Left cardiac atrium (tissue), 4 donors: ENCODE measurements around the gene KIFAP3. TPM values are rescaled to one million over a fixed set of nuclear protein-coding genes. Genes with fewer than 3 reads are reported as not detected.
A peak's percentile ranks its signal among the peaks of the same experiment; 100 is the strongest.
"Not testable (repeated sequence)": the region's sequence is repeated elsewhere in the genome, so short reads cannot be mapped to it uniquely, and the experiment has no call there.

Experiments used
- ATAC-seq, 2 donors: fragments of 200-7000 bp; cut with Tn5 transposase; one replicate each; pipeline ENCODE4 v1.9.1; 2020; ENCODE audit warnings: mild to moderate bottlenecking in 2 of 2, moderate library complexity in 2 of 2
- DNase-seq: peaks from one replicate; pipeline ENCODE4 v3.0.0-alpha.2; 2020
- intact Hi-C, 2 donors: fragments of 100-400 bp; cut with DNase I; formaldehyde crosslinking; loops; one replicate each; pipeline versions ENCODE4 v1.14.1 to v1.15.1; 2022 to 2023
- total RNA-seq, 2 donors: library from RNA; stranded (reverse); fragmentation: NEBNext Ultra II Directional; extraction: Animal tissue kit (Norgen Biotek cat#: 25700); gene quantifications; one replicate each; pipeline ENCODE4 v1.2.1, GENCODE V29; 2021
- donor health status: DM: no; HTN: yes; CAD: no.
- donor health status: DM: no; HTN: yes; CAD: no; lungs with severe emphysema.
- donor health status: DM: yes; HTN: yes; CAD: no.
- donor health status: Dilated cardiomyopathy.

KIFAP3 gene
- total RNA-seq, 2 donors from 2014 or later = 41.4 to 58.6 TPM

DNA sequence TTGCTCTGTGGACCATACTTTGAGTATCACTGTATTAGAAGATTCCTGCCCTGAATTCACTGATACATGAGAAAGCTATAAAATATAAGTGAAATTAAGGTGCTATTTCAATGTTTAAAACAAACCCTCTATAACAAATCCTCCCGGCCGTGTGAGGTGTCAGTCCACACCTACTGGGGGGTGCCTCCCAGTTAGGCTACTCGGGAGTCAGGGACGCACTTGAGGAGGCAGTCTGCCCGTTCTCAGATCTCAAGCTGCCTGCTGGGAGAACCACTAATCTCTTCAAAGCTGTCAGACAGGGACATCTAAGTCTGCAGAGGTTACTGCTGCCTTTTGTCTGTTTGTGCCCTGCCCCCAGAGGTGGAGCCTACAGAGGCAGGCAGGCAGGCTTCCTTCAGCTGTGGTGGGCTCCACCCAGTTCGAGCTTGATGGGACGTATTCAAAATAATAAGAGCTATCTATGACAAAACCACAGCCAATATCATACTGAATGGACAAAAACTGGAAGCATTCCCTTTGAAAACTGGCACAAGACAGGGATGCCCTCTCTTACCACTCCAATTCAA lies 71.1 kb downstream of the KIFAP3 start:
- intact Hi-C loops, ATAC-seq, DNase-seq: not testable (repeated sequence)

DNA sequence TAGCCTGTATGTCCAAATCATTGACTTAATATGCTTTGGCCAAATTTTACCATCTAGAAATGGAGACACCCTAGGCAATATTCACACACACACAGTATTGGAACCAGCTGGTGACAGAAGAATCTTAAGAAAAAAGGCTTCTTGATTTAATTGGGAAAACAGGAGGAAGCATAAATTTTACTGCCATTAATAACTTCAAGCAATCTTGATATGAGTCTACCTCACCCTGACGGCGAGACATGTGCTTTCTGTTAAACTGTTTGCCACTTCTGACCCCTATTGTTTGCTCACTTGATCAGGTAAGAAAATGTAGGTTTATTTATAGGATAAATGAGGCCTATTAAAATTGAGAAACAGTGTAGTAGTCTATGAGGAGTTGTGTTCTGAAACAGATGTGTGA lies 73.2 kb downstream of the KIFAP3 start:
- ATAC-seq (no peak), DNase-seq (no peak)
- intact Hi-C loops = no loop called here

DNA sequence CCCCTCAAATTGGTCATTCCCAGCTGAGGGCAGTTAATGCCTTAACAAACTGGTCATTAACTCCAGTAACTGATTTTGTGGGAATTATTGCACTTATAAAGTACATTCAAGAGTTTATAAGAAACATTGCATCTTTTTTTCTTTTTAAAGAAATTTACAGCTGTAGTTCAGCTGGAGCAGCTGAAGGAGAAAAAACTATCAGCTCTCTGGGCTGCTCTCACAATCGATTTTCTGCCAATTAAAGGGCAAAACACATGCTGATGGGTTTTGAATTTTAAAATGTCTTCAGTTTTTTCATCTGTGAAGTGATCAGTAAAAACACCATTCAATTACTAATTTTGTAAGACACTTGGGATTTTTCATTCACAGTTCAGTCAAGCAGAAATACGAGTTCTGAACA lies 74.7 kb downstream of the KIFAP3 start:
- intact Hi-C loops = no loop called here
- no peak for ATAC-seq
- DNase-seq = no peak

DNA sequence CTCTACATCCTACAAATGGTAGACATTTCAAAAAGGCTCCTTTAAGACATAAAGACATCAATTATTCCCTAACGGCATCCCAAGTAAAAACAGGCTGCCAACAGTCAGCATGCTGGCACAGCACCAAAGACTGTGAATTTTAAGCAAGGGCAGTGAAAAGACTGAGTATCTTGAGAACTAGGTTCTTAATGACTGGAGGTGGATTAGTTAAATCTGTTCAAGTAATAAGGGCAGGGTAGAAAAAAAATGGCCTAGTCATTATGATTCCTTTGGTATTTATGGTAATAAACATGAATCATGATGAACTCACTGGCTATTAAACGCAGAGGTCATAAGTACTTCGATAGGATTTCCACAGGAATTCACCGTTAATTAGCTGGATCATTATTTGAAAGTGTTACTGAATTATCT lies 75.2 kb downstream of the KIFAP3 start:
- ATAC-seq (peak; percentile 27 to 32), DNase-seq (peak; percentile 20)
- intact Hi-C loops = no loop called here

DNA sequence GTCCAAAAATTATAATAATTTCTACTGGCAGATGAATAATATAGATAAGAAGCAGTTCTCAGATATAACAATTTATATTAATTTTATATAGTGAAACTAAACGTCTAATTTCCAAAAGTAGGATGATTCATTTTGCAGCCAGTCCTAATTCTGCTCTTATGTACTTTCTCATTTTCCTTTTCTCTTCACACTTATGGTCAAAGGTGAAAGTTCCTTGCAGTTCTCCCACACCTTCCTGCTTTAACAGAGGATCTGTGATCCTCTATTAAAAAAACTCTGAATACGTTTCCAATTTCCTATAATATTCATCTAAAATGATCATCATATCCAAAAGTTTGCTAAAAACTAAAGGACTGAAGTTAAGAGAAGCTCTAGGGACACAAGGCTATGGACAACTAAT lies 78.5 kb downstream of the KIFAP3 start:
- ATAC-seq = no peak

DNA sequence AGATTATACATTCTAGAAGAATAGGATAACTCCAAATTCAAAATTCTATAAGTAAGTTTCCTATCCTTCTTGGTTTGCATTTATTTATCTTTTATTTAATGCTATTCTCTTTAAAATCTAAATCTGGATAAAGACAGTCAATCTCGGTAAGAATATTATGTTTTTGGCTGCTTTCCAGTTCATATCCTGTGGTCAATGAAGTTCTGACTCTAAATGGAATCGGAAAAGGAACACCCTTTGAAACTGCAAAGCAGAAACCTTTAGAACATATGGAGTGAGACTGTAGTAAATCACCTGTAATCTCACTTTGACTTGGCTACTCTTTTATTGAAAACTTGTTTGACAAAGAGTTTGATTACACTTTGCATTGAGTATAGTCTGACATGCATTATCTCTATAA lies 85.2 kb downstream of the KIFAP3 start:
- intact Hi-C loops = no loop called here
- ATAC-seq (no peak), DNase-seq (no peak)

More for the DNA sequence above, 78.5 kb downstream of the KIFAP3 start:
- intact Hi-C loops = no loop called here
- no peak for DNase-seq

DNA sequence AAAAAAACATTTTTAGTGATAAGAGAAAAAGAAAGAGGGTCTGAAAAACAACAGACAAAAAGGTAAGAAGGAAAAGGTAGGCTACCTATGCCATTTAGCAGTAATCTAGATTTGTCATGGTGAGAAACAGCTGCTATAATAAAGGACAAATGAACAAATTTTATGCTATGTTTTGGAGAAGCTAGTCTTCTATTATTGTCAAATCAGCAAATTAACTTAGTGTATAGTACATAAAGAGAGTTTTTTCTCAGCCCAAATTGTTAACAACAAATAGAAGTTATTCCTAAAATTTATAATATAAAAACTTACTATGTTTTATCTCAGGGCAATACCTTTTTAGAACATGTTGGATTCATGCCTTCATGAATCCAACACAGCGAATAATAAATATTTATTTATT lies 88.7 kb downstream of the KIFAP3 start:
- intact Hi-C loops = no loop called here

DNA sequence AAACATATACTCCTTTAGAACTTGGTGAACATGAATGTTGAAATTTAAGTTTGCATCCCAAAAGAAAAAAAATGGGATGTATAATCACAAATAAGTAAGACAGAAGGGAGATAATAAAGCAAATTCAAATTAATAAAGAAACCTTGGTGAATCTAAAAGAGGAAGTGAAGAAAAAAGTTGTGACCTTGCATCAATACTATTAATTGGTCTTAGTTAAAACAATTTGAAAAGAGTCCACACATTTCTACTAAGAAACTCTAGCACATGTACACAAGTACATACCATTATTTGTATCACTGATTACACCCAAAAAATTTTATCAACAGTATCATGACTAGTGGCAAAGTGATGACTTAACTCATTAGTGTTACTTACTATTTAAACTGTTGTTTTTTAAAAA lies 100.4 kb downstream of the KIFAP3 start:
- DNase-seq (no peak), ATAC-seq (no peak)
- intact Hi-C loops = no loop called here

More for the DNA sequence above, 88.7 kb downstream of the KIFAP3 start:
- ATAC-seq = no peak
- DNase-seq = no peak

DNA sequence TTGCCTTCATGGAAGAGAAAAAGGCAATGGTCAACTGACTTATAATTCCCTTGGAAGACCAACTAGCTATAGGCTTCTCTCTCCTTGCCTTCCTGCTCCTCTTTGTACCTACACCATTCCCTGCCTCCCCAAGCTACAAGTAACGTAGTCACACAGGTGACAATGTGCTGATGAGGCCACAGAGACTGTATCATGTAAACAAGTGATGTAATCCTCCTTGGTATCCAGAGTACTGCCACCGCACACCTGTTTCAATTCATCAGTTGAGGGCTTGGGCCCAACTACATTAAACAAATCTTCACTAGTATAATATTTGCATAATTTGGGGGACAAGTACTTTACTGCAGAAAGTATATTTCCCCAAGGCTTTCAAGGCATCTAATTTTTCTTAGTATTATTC lies 104.4 kb downstream of the KIFAP3 start:
- intact Hi-C loops = no loop called here
- no peak for DNase-seq
- ATAC-seq = no peak

DNA sequence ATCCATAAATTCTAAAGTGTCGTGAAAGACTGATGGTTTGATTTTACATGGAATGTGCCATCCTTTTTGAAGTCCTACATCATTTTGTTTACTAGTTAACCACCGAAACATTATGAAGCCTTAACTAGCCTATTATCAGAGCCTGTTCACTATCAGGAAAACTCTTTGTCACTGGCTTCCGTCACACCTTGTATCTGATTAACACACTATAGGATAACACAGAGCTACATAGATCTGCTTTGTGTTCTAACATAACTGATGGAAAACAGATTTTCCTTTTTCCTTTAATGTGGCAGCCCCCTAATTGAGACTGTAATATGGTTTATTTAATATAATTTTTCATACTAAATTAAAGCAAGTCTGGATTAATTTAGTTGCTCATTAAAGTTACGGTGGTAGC lies 106.3 kb downstream of the KIFAP3 start:
- DNase-seq = no peak
- no peak for ATAC-seq
- intact Hi-C loops = no loop called here

DNA sequence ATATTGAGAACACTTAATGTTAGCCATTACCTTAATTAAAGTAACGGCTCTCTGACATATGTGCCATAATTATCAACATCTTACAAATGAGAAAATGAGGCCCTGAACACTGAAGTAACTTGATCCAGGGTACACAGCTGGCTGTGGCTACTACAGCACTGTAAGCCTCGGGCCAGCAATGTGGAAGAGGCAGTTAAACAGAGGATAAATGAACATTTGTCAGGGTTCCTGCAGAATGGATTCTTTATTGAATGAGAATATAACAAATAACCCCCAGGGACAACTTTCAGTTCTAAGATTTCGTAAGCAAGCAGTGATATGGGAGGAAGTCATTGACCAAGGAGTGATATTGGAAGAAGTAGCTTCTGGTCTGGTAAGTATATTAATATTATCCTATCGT lies 110.3 kb downstream of the KIFAP3 start:
- DNase-seq (no peak), ATAC-seq (no peak)
- intact Hi-C loops = no loop called here

DNA sequence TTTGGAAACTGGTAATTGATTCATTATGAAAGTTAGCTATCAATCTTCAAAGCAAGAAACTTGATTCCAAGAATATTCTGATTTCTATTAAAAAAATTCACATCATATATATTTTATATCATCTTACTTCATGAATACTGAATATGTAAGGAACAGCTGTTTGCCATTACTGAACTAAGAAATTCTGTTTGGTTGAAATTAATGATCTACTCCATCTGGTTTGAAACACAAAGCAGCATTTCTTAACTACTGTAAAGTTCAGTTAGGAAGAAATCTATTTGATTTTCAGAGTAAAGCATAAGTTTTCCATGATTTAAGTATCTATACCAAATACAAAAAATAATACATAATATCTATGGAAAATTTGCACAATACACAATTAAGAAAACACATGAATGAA lies 114.8 kb downstream of the KIFAP3 start:
- no peak for ATAC-seq
- no peak for DNase-seq
- intact Hi-C loops = no loop called here

DNA sequence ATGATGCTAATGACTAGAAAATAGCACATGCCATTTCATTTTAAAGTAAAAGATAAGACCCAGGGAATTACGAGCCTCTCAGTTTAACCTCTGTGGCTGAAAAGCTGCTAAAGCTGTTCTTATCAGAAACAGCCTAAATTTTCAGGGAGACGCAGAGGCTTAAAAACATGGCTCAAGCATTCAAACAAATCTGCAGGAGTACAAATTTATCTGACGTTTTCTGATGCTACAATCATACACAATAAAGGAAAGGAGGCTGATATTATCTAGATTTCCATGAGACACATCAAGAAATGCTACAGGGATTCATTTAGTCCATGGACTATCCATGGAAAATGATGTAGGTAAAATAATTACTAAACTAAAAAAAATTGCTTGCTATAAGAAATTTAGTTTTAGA lies 115.5 kb downstream of the KIFAP3 start:
- ATAC-seq = no peak
- intact Hi-C loops = no loop called here
- no peak for DNase-seq

DNA sequence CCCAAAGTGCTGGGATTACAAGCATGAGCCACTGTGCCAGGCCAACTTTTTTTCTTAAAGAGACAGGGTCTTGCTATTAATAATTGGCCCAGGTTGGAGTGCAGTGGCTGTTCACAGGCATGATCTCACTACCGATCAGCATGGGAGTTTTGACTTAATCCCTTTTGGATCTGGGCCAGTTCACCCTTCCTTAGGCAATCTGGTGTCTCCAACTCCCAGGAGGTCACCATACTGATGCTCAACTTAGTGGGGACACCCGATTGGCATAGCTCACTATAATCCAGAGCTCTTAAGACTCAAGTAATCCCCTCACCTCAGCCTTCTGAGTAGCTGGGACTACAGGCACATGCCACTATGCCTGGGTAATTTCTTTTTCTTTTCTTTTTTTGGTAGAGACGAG lies 116.6 kb downstream of the KIFAP3 start:
- ATAC-seq (no peak), DNase-seq (no peak)
- intact Hi-C loops = no loop called here

DNA sequence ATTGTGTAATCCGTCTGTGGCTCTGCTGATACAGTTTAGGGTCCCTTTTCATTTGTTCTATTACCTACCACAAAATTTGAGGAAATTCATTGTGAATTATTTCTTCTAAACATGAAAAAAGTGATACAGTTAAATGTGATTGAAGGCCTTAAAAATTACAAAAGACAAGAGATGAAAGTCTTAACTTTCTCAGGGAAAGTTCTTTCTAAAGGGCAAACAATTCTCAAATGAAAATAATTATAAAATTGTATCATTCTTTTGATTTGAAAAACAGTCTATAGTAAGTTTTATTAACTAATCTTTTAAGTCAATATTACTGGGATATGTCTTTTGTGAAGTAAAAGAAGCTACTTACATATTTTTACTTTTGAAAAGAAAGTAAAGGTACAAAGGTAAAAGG lies 123.4 kb downstream of the KIFAP3 start:
- DNase-seq (no peak), ATAC-seq (no peak)
- intact Hi-C loops = no loop called here

DNA sequence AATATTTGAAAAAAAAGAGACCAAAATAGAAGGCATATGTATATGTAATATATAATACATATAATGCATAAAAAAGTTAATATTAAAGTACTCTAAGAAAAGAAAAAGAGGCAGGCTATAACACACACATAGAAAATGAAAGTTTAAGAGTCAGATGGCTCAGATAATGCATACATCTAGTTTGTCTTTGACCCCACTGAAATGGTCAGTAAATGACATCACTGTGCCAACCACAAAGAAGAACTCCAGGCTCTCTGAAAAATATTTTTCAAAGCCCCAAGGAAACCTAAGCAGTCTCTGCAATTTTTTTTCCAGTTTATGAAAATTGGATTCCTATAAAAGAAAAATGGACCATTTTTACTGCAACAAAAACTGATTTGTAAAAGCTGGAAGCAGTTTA lies 125.4 kb downstream of the KIFAP3 start:
- DNase-seq (no peak), ATAC-seq (no peak)
- intact Hi-C loops = no loop called here

DNA sequence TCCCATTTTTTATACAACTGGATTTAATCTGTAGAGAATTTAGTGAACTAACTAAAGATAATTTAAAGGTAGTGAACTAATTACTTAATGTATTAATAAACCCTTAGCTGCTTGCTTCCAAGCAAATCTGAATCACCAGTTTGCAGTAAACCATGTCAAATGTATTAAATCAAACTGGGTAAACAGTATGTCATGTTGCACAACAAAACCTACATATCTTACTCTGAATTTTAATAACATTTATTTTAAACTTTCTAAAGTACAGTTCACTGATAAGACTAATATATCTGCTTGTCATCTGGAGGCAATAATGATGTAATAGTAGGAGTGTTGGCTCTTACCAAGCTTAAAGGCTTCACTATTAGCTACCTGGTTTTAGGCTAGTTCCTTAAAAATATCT lies 128.3 kb downstream of the KIFAP3 start:
- DNase-seq (no peak), ATAC-seq (no peak)
- intact Hi-C loops = no loop called here

DNA sequence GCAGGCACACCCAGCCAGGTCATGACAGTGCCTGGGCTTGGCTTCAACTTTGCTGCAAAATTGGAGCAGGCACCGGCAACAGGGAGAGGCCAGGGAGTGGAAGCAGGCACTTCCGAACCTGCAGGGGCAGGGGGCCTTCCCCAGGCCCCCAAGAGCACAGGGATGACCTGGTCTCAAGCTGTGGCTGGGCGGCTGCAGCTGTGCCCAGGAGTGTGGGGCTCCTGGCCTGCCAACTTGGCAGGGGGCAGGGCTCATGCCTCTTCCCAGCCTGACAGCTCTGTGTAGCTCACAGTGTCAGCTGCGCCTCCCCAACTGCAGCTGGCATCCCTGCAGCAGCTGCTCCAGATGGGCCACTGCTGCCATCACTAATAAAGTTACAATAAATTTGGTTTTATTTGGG lies 129.3 kb downstream of the KIFAP3 start:
- ATAC-seq = no peak
- intact Hi-C loops = no loop called here
- DNase-seq = no peak

DNA sequence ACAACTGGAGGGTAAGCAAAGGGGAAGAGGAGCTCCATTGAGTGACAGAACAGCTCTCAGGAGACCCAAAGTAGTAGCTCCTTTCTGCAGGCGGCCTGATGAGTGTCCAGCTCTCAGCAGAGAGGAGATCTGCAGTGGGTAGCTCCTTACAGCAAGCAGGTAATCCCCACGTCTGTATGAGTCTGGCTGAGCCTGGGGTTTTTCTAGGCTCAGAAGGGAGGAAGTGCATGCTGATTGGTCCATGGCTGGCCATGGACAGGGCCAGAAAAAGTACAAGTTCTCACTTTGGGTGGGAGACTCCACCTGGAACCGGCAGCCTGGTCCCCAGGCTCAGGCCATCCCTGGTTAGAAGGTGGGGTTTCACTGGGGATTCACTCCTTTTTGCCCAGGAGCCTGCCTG lies 129.9 kb downstream of the KIFAP3 start:
- ATAC-seq = no peak
- DNase-seq = no peak
- intact Hi-C loops = no loop called here

DNA sequence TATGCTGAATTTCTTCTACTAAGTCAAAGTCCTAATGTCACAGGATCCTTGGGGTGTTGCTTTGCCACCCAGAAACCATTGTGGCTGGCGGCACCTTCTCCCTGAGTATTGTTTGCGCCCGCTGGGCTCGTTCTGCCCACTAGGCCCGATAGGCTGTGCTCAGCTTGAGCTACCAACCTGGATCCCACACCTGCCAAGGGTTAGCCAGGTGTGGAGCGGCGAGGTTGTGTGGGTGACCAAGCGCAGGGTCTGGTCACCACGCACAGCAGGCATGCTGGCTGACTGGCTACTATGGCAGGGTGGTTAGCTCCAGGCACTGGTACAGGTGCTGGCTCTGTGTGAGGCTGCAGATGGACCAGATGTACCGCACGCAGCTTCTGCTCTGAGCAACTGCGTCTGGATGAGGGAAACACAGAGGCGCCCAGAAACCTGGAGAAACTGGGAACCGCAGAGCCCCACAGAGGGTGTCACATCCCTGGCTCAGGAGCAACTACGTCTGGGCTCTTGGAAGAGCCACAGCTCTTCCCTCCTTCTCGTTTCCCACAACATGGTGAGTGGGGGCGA lies 130.4 kb downstream of the KIFAP3 start:
- intact Hi-C loops = no loop called here
- no peak for ATAC-seq
- no peak for DNase-seq

DNA sequence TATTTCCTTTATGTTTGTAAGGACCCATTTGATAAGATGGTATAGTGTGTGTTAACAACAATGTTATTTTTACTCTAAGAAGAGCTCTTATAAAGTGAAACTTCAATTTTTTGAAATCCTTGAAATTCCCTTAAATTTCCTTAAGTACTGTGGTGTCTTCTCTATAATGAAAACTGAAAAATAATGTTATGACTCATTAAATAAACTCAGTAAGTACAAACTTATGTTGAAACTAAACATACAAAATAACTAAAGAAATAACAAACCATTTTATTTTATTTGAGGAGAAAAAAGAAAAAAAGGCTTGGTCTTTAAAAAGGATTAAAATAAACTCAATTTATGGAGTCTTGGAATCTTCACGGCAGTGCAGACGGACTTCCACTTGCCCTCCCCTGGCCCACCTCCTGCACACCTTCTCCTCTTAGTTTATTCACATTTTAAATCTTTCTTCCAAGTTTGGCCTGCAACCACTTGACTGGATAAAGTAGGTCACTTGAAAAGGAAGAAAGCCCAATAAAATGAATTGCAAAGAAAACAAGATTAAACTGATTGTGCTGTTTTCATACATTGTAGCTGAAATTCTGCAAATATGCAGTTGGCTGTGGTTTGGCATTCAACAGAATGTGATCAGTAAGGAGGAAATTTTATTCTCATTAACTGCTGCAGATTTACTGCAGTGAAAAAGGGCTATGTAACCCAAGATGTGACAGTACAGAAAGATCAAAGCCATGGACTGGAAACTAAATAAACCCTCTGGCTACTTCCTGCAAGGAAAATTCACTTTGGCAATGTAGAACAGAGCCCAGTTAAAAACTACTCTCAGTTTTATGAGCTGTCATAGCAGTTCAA lies 132.3 kb downstream of the KIFAP3 start:
- DNase-seq = no peak
- no peak for ATAC-seq
- intact Hi-C loops = no loop called here
